ENCODE measurements around the gene NFU1. TPM values are rescaled to one million over a fixed set of nuclear protein-coding genes. Genes with fewer than 3 reads are reported as not detected.

Gene NFU1
- total and polyA plus RNA-seq, 2 of the 8 experiments (the other 6 are each of a cell fraction or from before 2014, with no cell fraction given) = 18.4 to 45.5 TPM

DNA sequence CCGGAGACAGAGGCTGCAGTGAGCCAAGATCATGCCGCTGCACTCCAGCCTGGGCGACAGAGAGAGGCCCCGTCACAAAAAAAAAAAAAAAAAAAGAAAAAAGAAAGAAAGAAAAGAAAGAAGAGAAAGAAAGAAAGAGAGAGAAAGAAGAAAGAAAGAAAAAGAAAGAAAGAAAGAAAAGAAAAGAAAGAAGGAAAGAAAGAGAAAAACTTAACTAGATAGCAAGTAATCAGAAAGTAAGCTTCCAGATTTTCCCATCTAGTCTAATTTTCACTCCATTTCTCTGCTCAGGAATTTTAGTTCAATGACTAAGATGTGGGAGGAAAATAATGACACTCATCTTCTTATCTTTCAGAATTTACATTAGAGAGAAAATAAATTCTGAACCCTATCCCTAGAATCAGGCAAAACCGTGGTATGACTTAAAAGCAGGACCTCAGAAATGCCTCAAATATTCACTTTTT, 52.6 kb downstream of the NFU1 start:
- Histone ChIP-seq H3K27ac (ENCODE audit: low read depth, low read length) (no peak overlapping the region), H2BK5ac (ENCODE audit: low read depth, low read length) (no peak overlapping the region), H3K23ac (ENCODE audit: insufficient read length) (no peak overlapping the region), H3K9ac (replicated peaks in 1 of 4; ENCODE audit: extremely low read depth in 1 of 4, low read depth in 3 of 4, low read length in 3 of 4) (no peak overlapping the region), H3K23me2 (ENCODE audit: low read depth, low read length) (peaks cover 2% of the 10 kb centered on the region; the same call in 1 of the 2 replicates), H3K79me1 (ENCODE audit: low read depth, low read length) (peaks cover 4% of the 10 kb centered on the region), H3K4me1 (replicated peaks in 1 of 4; ENCODE audit: control insufficient read depth in 3 of 4, insufficient read depth in 4 of 4, low read length in 3 of 4) (peaks cover 0 to 5% (median 0%) of the 10 kb centered on the region in 4 experiments; a peak in 3 of 7 replicates), H3K4me2 (ENCODE audit: insufficient read depth in 1 of 2, low read depth in 2 of 2, low read length in 2 of 2) (no peak overlapping the region; a peak in 1 of 4 replicates), H2BK120ac (replicated peaks; ENCODE audit: low read depth, low read length) (no peak overlapping the region), H2BK20ac (ENCODE audit: low read length) (no peak overlapping the region), H2BK12ac (ENCODE audit: low read depth, low read length) (no peak overlapping the region), H4K8ac (ENCODE audit: extremely low read depth, insufficient read depth, low read length) (no peak overlapping the region), H2AFZ (ENCODE audit: low read length) (no peak overlapping the region), H4K91ac (replicated peaks; ENCODE audit: insufficient read length, low read length) (no peak overlapping the region), H3K79me2 (ENCODE audit: control insufficient read depth in 1 of 2, insufficient read depth in 2 of 2, low read length in 2 of 2) (peaks cover 0 to 65% of the 10 kb centered on the region in 2 experiments; a peak in 3 of 4 replicates), H3K18ac (ENCODE audit: extremely low read depth, low read length) (no peak overlapping the region), H4K20me1 (replicated peaks in 1 of 2; ENCODE audit: control insufficient read depth in 1 of 2, insufficient read depth in 2 of 2, low read length in 2 of 2) (peaks cover 2 to 4% of the 10 kb centered on the region in 2 experiments), H3K4ac (replicated peaks; ENCODE audit: insufficient read length, low read depth, low read length) (no peak overlapping the region), H2BK15ac (ENCODE audit: low read length) (no peak overlapping the region), H3K4me3 (ENCODE audit: extremely low read depth in 1 of 4, insufficient read depth in 2 of 4, low read depth in 3 of 4, low read length in 4 of 4) (no peak overlapping the region), H3K27me3 (replicated peaks in 1 of 4; ENCODE audit: control insufficient read depth in 3 of 4, extremely low read depth in 1 of 4, insufficient read depth in 3 of 4, low read length in 3 of 4) (no peaks in the 10 kb centered on the region), H3K56ac (replicated peaks; ENCODE audit: insufficient read length, low read depth, low read length) (no peak overlapping the region), H2AK5ac (ENCODE audit: low read depth, low read length) (no peak overlapping the region), H3K14ac (ENCODE audit: insufficient read length) (no peak overlapping the region), H3K36me3 (ENCODE audit: control insufficient read depth in 2 of 4, insufficient read depth in 4 of 4, low read length in 3 of 4) (peaks cover 0 to 4% (median 0%) of the 10 kb centered on the region in 4 experiments; a peak in 1 of 8 replicates), H3K9me3 (ENCODE audit: insufficient read depth in 2 of 2, low read depth in 1 of 2, low read length in 1 of 2) (no peaks in the 10 kb centered on the region), H4K5ac (ENCODE audit: insufficient read length, low read depth, low read length) (no peak overlapping the region)
- no peak for DNase-seq (ENCODE audit: low read depth in 1 of 2, low spot score in 2 of 2)
- 79% methylated on average over 4 of the region's 5 CpGs; no CpG with 5 or more reads in 1 of the 2 experiments for WGBS, 2 experiments (ENCODE audit: extremely low coverage in 1 of 2, insufficient coverage in 1 of 2, insufficient read length in 1 of 2, insufficient replicate concordance in 2 of 2, low coverage in 1 of 2, low lambda C conversion rate in 2 of 2, missing lambda C conversion rate in 1 of 2)
- no peak for FAIRE-seq
- TF ChIP-seq ASH2L (IDR thresholded peaks at IDR 0.05; ENCODE audit: low read length) (no peak), JUN (IDR thresholded peaks at IDR 0.05; ENCODE audit: low read depth, low read length) (no peak), CHD1 (IDR thresholded peaks at IDR 0.05; ENCODE audit: low read depth, low read length) (no peak), SUZ12 (IDR thresholded peaks at IDR 0.05; ENCODE audit: low read length) (no peak), GTF2F1 (IDR thresholded peaks at IDR 0.05; ENCODE audit: borderline replicate concordance, low read depth, low read length) (no peak), ZNF274 (IDR thresholded peaks at IDR 0.05; ENCODE audit: borderline replicate concordance, extremely low read depth, low read length) (no peak), BRCA1 (IDR thresholded peaks at IDR 0.05; ENCODE audit: low read depth, low read length) (no peak), PHF8 (conservative IDR thresholded peaks at IDR 0.05; ENCODE audit: low read depth, low read length) (no peak), MAFK (IDR thresholded peaks at IDR 0.05; ENCODE audit: low read depth, low read length) (no peak), SP1 (IDR thresholded peaks at IDR 0.05; ENCODE audit: low read depth, low read length) (no peak)
- TF ChIP-seq, protein P1, sequence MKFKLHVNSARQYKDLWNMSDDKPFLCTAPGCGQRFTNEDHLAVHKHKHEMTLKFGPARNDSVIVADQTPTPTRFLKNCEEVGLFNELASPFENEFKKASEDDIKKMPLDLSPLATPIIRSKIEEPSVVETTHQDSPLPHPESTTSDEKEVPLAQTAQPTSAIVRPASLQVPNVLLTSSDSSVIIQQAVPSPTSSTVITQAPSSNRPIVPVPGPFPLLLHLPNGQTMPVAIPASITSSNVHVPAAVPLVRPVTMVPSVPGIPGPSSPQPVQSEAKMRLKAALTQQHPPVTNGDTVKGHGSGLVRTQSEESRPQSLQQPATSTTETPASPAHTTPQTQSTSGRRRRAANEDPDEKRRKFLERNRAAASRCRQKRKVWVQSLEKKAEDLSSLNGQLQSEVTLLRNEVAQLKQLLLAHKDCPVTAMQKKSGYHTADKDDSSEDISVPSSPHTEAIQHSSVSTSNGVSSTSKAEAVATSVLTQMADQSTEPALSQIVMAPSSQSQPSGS (IDR thresholded peaks at IDR 0.05; ENCODE audit: low read length) = no peak
- POLR2A ChIA-PET (ENCODE audit: partially characterized antibody) = interaction anchor here (1.3 to 3.0 kb wide), 2 partner anchors 9 to 64 kb away, joined by 3 to 7 read pairs; no protein-coding TSS in a partner anchor
- CTCF ChIA-PET (ENCODE audit: partially characterized antibody) = interaction anchor here (1.7 kb wide), 1 partner anchor 9 kb away, joined by 4 read pairs; no protein-coding TSS in a partner anchor
